ENCODE results near the gene MMP25.
"Not testable (repeated sequence)": the region's sequence is repeated elsewhere in the genome, so short reads cannot be mapped to it uniquely, and the experiment has no call there.

The MMP25 gene

DNA sequence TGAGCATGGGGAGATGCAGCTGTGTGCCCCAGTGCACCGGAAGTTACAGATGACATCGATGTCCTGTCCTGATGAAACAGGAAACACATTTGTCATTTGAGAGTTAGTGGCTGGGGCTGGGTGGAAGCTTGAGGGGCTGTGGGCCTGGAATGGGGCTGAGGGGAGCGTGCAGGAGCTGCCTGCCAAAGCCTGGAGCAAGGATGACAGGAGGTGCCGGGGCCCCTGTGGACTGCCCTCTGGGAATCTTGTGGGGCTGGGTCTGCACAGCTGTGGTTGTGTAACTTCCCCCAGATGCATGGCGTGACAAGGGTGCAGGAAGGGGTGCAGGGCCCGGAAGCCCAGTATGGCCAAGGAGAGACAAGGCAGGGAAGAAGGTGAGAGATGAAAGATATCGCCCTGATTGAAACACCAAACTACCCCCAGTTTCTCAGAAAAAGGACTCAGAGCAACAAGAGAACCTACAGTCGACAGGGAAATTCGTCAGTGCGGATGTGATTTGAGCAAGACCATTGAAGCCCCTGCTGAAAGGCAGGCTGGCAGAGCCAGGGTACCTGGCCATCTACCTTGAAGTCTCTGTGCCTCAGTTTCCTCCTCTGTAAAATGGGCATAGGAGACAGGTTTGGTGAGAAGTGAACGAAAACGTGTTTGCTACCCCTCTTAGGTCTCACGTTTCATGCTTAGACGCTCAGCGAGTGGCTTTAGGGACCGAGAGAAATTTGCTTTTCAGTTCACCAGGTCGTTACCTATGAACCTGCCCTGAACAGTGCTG is 8.8 kb downstream of the MMP25 start:
- TF ChIP-seq, protein P1, sequence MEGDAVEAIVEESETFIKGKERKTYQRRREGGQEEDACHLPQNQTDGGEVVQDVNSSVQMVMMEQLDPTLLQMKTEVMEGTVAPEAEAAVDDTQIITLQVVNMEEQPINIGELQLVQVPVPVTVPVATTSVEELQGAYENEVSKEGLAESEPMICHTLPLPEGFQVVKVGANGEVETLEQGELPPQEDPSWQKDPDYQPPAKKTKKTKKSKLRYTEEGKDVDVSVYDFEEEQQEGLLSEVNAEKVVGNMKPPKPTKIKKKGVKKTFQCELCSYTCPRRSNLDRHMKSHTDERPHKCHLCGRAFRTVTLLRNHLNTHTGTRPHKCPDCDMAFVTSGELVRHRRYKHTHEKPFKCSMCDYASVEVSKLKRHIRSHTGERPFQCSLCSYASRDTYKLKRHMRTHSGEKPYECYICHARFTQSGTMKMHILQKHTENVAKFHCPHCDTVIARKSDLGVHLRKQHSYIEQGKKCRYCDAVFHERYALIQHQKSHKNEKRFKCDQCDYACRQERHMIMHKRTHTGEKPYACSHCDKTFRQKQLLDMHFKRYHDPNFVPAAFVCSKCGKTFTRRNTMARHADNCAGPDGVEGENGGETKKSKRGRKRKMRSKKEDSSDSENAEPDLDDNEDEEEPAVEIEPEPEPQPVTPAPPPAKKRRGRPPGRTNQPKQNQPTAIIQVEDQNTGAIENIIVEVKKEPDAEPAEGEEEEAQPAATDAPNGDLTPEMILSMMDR (IDR thresholded peaks at IDR 0.05; ENCODE audit: extremely low read depth, missing control alignments) = no peak
- no peak for DNase-seq (ENCODE audit: low spot score)

DNA sequence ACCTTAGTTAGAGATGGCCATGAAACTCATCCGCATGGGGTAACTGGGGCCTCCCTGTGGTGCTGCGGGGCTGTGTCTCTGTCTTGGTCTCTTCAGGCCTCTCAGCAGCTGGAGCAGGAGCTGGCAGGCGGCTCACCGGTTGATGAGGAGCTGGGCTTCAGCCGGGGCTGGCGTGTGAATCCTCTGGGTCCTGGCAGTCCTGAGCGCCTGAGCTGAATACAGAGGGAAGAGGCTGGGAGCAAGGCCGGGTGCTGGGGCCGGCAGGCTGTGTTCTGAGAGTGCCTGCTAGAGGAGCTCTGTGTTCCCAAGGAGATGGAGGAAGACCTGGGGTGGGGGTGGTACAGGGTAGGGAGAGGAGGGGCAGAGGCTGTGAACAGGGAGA is 9.4 kb downstream of the MMP25 start:
- DNase-seq (ENCODE audit: low spot score) = not testable (repeated sequence)

DNA sequence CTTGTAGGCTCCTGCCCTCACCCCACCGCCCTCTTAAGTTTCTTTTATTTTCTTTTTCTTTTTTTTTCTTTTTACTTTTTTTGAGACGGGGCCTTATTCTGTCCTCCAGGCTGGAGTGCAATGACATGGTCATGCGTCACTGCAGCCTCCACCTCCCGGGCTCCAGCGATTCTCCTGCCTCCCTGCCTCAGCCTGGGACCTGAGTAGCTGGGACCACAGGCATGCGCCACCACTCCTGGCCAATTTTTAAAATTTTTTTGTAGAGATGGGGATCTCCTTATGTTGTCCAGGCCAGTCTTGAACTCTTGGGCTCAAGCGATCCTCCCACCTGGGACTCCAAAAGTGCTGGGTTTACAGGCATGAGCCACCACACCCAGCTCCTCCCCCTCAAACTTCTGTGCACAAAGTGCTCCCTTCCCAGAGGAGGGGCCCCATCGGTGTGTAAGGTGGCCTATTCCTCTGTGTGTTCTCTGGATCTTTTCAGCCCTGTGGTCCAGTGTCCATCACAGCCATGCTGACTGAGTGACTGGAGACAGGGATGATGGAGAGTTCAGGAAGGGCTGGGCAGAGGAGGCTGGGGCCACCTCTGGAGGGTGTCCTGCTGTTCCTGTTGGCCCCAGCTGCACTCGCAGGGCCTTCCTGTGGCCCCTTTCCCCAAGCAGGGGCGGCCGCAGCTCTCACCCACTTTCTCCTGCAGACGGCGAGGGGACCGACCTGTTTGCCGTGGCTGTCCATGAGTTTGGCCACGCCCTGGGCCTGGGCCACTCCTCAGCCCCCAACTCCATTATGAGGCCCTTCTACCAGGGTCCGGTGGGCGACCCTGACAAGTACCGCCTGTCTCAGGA is 10.2 kb downstream of the MMP25 start:
- TF ChIP-seq, protein P1 (IDR thresholded peaks at IDR 0.05; ENCODE audit: extremely low read depth, missing control alignments) = no peak
- no peak for DNase-seq (ENCODE audit: low spot score)

DNA sequence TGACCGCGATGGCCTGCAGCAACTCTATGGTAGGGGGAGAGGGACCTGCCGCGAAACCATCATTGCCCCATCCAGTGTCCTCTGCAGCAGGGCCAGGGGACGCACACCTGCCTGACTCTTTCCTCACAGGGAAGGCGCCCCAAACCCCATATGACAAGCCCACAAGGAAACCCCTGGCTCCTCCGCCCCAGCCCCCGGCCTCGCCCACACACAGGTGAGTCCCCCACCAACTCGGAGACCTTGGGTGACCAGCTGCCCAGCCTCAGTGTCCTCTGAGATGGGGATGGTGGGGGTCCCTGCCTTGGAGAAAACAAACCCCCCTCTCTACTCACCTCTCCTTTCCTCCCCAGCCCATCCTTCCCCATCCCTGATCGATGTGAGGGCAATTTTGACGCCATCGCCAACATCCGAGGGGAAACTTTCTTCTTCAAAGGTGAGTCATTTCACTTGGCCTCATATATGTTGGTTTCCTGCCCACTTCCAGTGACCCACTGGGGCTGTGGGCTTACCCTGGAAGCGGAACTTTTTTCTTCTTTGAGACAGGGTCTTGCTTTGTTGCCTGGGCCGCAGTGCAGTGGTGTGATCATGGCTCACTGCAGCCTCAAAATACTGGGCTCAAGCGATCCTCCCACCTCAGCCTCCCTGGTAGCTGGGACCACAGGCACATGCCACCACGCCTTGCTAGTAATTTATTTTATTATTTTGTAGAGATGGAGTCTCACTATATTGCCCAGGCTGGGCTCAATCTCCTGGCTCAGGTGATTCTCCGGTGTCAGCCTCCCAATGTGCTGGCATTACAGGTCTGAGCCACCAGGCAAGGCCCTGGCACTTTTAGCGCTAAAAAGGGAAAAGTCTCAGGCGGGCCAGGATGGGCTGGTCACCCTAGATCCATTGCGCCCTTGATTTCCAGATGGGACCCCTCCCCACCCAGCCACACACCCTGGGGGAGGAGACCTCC is 11.1 kb downstream of the MMP25 start:
- TF ChIP-seq, protein P1 (IDR thresholded peaks at IDR 0.05; ENCODE audit: extremely low read depth, missing control alignments) = no peak
- no peak for DNase-seq (ENCODE audit: low spot score)

DNA sequence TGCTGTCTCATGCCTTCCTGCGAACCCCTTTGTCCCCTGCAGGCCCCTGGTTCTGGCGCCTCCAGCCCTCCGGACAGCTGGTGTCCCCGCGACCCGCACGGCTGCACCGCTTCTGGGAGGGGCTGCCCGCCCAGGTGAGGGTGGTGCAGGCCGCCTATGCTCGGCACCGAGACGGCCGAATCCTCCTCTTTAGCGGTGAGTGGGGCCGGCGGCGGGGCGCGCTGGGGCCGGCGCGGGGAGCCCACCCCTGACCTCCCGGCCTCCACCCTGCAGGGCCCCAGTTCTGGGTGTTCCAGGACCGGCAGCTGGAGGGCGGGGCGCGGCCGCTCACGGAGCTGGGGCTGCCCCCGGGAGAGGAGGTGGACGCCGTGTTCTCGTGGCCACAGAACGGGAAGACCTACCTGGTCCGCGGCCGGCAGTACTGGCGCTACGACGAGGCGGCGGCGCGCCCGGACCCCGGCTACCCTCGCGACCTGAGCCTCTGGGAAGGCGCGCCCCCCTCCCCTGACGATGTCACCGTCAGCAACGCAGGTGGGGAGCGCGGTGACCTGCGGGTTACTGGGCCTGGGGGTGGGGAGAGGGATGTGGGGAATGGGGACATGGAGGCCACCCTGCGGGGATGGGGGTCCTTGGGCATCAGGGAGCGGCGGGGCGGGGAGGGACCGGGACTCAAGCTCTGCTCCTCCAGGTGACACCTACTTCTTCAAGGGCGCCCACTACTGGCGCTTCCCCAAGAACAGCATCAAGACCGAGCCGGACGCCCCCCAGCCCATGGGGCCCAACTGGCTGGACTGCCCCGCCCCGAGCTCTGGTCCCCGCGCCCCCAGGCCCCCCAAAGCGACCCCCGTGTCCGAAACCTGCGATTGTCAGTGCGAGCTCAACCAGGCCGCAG is 12.0 kb downstream of the MMP25 start:
- peak; percentile 85 for DNase-seq (ENCODE audit: low spot score)
- TF ChIP-seq, protein P1 (IDR thresholded peaks at IDR 0.05; ENCODE audit: extremely low read depth, missing control alignments) = peak; percentile 69

DNA sequence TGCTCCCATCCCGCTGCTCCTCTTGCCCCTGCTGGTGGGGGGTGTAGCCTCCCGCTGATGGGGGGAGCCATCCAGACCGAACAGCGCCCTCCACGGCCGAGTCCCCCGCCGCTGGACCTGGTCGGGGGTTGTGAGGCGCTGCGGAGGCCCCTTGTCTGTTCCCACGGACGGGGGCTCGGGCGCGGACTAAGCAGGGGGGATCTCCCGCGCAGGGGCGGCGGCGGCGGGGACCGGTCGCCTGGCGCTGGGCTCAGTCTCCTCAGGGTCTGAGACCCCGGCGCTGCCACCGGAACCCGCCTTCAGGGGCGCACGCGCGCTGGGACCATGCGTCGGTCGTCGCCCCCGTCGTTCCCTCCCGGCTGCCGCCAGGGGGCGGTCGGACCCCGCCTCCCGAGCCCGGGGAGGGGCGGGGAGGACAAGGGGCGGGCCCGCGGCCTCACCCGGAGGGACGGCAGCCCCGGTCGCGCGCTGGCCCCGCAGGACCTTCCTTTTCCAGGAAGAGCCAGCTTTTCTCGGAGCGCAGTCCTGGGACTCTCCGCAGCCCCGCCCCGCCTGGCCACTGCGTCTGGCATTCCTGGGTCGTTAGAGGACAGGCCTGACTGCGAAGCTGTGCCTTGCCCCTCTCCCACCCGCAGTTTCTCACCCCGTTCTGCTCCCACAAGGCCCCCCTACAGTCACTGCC is 12.8 kb downstream of the MMP25 start:
- DNase-seq (ENCODE audit: low spot score) = peak; percentile 97
- TF ChIP-seq, protein P1 (IDR thresholded peaks at IDR 0.05; ENCODE audit: extremely low read depth, missing control alignments) = peak; percentile 97

Data from GM20000 (cell line).